Measurements from ENCODE around the gene PPT2.

- TF ChIP-seq NR3C1 (IDR thresholded peaks at IDR 0.05) (no peak), CTCF (IDR thresholded peaks at IDR 0.05) (no peak), CHD4 (IDR thresholded peaks at IDR 0.05; ENCODE audit: borderline replicate concordance) (no peak), PBX3 (IDR thresholded peaks at IDR 0.05) (no peak), SMC3 (IDR thresholded peaks at IDR 0.05) (no peak), ELK1 (IDR thresholded peaks at IDR 0.05; ENCODE audit: low read depth, low read length) (no peak), RFX5 (IDR thresholded peaks at IDR 0.05) (no peak)
These were observed 44.9 kb downstream of the PPT2 start for GRCh38 chr6:32198866-32199265.

Measured in A549 (cell line).